HG03025 (cell line): ENCODE results near the gene FBH1.

Experiments used
- ATAC-seq: cut with Tn5 transposase; IDR thresholded peaks from one replicate; pipeline ENCODE4 v1.9.1; 2021; ENCODE audit warnings: mild to moderate bottlenecking, moderate library complexity; ENCODE audit not compliant: unreplicated experiment, low FRiP score

FBH1 gene

GRCh38 chr10:5971886-5972285 is 81.8 kb downstream of the FBH1 start:
- ATAC-seq = no peak

GRCh38 chr10:5973069-5973468 is 83.0 kb downstream of the FBH1 start:
- no peak for ATAC-seq

- peak; percentile 41 for ATAC-seq
Observed at GRCh38 chr10:5975641-5976473, 85.8 kb downstream of the FBH1 start.

GRCh38 chr10:5976512-5977470 is 86.7 kb downstream of the FBH1 start:
- peak; percentile 16 for ATAC-seq

DNA sequence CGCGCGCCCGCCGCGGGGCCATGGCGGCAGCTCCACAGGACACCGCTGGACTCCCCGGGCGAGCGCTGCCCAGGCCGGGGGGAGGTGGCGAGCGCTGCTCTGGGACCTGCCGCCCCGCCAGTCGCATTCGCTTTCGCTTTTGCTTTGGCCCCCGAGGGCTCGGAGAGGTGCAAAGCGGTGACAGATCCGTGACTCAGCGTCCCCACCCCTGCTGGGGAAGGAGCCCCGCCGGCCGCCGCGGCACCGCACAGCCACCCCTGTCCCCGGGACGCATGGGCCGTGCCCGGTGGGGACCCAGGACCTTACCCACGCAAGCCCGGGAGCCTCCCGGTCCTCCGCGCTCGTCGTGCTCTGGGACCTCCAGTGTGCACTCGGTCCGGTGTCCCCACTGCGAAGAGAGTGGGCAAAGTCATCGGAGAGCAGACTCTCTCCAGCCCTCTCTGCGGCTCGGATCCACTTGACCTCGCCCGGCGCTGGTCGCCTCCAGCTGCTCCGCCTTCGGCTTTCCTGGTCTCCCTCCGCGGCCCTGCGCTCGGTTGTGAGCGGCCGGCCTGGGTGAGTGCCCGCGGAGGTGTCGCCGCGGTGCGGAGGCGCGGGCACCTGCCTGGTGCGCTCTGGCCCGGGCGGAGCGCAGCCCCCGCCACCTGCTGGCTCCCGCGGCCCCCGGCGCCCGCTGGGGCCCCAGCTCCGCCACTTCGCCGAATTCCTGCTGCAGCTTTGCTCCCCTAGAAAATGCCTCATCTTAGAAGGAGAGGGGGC is 87.6 kb downstream of the FBH1 start, which contains the start of gene IL15RA:
IL15RA (minus strand) TSS at position 73 of the 759 bp plus-strand sequence; CDS start at position 22, 51 bp downstream.
- ATAC-seq = peak; percentile 62

GRCh38 chr10:5978230-5978489 is 88.1 kb downstream of the FBH1 start:
- ATAC-seq = no peak

- no peak for ATAC-seq
Observed at GRCh38 chr10:5981529-5981928, 91.5 kb downstream of the FBH1 start.

- no peak for ATAC-seq
Observed at GRCh38 chr10:5983774-5984173, 93.7 kb downstream of the FBH1 start.

DNA sequence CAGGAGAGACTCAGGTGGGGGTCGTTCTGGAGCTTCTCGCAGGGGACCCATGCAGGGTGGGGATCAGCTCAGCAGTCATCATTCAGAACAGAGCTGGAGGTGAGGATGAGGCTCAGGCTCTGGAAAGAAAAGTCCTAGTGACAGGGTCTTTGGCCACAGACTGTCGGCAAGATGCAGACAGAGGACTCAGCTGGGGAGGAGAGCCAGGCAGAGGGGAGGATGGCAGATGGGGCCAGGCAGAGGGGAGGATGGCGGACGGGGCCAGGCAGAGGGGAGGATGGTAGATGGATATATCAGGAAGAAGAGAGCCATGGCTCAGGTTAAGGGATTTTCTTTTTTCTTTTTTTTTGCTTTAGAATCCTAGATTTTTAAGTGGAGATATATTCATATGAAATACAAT is 95.0 kb downstream of the FBH1 start:
- no peak for ATAC-seq
